Activated B cell treated with CpG ODN at 0.5 μM for 24 hours (primary cell): ENCODE measurements around the gene ST6GALNAC1. TPM values are rescaled to one million over a fixed set of nuclear protein-coding genes. Genes with fewer than 3 reads are reported as not detected.

Experiments used
- ATAC-seq: fragments of 200-7000 bp; cut with Tn5 transposase; one replicate; pipeline ENCODE4 v1.10.0; 2021; ENCODE audit warnings: low read depth, mild to moderate bottlenecking, moderate library complexity
- CTCF ChIA-PET: fragments of 350-600 bp; sonication (Branson Sonifier 250); formaldehyde crosslinking; loops from one replicate; lab custom pipeline; 2021; ENCODE audit warnings: antibody characterized with exemption; lab: Charles Lee
- POLR2A ChIA-PET: fragments of 350-600 bp; sonication (Branson Sonifier 250); formaldehyde crosslinking; loops from one replicate; lab custom pipeline; 2021; ENCODE audit warnings: antibody characterized with exemption; lab: Charles Lee
- DNase-seq: peaks from one replicate; pipeline ENCODE4 v3.0.0; 2022
- H3K27ac Mint-ChIP-seq: one replicate; pipeline ENCODE4 v1.8.0; 2020; ENCODE audit warnings: mixed read lengths
- H3K27me3 Mint-ChIP-seq: one replicate; pipeline ENCODE4 v1.8.0; 2021; ENCODE audit warnings: mixed read lengths
- H3K36me3 Mint-ChIP-seq: one replicate; pipeline ENCODE4 v1.8.0; 2021; ENCODE audit warnings: low read depth, mixed read lengths
- H3K4me1 Mint-ChIP-seq: one replicate; pipeline ENCODE4 v1.8.0; 2021; ENCODE audit warnings: mixed read lengths
- H3K4me3 Mint-ChIP-seq: one replicate; pipeline ENCODE4 v1.8.0; 2020; ENCODE audit warnings: mild to moderate bottlenecking, mixed read lengths
- H3K9me3 Mint-ChIP-seq: one replicate; pipeline ENCODE4 v1.8.0; 2020; ENCODE audit warnings: mixed read lengths
- intact Hi-C: fragments of 100-400 bp; cut with micrococcal nuclease; formaldehyde crosslinking; loops from one replicate; pipeline ENCODE4 v1.15.1; 2024
- total RNA-seq: library from RNA; stranded (reverse); gene quantifications from 2 replicates; pipeline ENCODE4 v1.2.3, GENCODE V29; 2022
- TF ChIP-seq, protein P1 (sequence below): fragments of 200-600 bp; IDR thresholded peaks from one replicate; pipeline ENCODE4 v1.8.0; 2022; ENCODE audit warnings: antibody characterized with exemption, mild to moderate bottlenecking

Gene ST6GALNAC1
- total RNA-seq, 1 donor from 2014 or later: not detected

DNA sequence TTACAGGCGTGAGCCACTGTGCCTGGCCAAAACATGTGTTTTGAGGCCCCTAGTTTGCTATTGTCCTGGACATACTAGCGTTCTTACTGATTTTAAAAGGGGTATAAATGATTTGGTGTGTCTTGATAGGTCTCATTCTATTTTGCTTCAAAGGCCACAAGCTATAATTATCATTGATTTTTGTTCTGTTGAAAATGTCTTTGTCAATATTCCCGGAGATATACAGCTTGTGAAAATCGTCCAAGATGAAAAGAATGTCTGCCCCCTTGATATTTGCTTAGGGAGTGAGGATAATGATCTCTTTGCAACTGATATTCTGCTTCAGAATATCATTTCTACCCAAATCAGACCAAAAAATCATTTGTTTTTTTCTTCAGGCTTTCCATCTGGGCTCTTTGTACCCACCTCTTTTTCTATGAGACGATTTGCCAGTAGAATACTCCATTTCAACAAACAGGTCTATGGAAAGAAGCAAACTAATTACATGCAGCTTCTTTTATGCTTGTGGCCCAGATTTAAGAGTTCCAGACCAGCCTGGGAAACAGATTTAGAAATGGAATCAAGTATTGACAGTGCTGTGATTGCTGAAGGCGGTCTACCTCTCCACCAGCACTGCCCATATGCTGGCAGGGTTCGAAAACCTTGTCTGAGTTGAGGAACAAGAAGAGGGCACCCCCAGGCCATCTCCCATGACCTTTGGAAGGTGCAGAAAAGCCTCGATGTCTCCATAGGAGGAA, 14.1 kb upstream of the ST6GALNAC1 start:
- H3K27me3 Mint-ChIP-seq: peaks cover 14% of the 10 kb centered on the region
- no peak overlapping the region for H3K27ac Mint-ChIP-seq
- peaks cover 6% of the 10 kb centered on the region for H3K4me1 Mint-ChIP-seq
- CTCF ChIA-PET: no interaction called here
- POLR2A ChIA-PET: no interaction called here
- TF ChIP-seq, protein P1, sequence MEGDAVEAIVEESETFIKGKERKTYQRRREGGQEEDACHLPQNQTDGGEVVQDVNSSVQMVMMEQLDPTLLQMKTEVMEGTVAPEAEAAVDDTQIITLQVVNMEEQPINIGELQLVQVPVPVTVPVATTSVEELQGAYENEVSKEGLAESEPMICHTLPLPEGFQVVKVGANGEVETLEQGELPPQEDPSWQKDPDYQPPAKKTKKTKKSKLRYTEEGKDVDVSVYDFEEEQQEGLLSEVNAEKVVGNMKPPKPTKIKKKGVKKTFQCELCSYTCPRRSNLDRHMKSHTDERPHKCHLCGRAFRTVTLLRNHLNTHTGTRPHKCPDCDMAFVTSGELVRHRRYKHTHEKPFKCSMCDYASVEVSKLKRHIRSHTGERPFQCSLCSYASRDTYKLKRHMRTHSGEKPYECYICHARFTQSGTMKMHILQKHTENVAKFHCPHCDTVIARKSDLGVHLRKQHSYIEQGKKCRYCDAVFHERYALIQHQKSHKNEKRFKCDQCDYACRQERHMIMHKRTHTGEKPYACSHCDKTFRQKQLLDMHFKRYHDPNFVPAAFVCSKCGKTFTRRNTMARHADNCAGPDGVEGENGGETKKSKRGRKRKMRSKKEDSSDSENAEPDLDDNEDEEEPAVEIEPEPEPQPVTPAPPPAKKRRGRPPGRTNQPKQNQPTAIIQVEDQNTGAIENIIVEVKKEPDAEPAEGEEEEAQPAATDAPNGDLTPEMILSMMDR: no peak
- ATAC-seq (no peak), DNase-seq (no peak)
- intact Hi-C loops: no loop called here
- no peak overlapping the region for H3K4me3 Mint-ChIP-seq
- no peaks in the 10 kb centered on the region for H3K36me3 Mint-ChIP-seq
- no peaks in the 10 kb centered on the region for H3K9me3 Mint-ChIP-seq

DNA sequence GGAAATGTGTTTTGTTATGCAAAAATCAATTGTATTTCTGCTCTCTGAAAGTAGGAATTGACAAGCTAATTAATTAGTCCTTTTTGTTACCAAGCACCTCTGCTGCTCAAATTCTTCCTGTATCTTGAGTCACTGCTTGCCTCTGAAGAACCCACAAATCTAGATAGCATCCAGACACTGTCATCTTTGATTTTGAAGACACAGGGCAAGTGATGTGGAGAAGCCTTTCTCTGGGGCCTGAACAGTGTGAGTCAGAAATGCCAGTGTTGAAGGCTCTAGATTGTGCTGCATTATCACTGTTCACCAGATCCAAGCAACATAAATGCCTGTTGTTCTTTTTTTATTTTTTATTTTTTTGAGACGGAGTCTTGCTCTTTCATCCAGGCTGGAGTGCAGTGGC, 10.9 kb upstream of the ST6GALNAC1 start:
- ChIA-PET POLR2A (no interaction called here), CTCF (no interaction called here)
- Mint-ChIP-seq H3K4me1 (no peaks in the 10 kb centered on the region), H3K4me3 (no peak overlapping the region), H3K27me3 (peaks cover 5% of the 10 kb centered on the region), H3K27ac (no peak overlapping the region), H3K36me3 (no peaks in the 10 kb centered on the region), H3K9me3 (peaks cover 4% of the 10 kb centered on the region)
- ATAC-seq (no peak), DNase-seq (no peak)
- intact Hi-C loops: no loop called here
- TF ChIP-seq, protein P1: no peak

DNA sequence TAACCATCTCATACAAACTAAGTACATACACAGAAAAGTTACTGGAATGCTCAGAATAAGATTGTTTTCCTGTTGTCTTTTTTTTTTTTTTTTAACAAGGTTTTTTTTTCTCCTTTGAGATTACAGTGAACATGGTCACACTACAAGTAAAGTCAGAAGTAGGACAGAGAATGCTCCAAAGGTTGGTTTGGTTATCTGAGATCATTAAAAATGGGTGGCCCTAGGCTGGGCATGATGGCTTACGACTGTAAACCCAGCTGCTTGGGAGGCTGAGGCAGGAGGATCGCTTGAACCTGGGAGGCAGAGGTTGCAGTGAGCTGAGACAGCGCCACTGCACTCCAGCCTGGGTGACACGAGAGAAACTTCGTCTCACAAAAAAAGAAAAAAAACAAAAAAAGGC, 6.9 kb upstream of the ST6GALNAC1 start:
- no peaks in the 10 kb centered on the region for H3K4me1 Mint-ChIP-seq
- intact Hi-C loops: no loop called here
- POLR2A ChIA-PET: no interaction called here
- CTCF ChIA-PET: no interaction called here
- no peaks in the 10 kb centered on the region for H3K36me3 Mint-ChIP-seq
- peaks cover 14% of the 10 kb centered on the region for H3K9me3 Mint-ChIP-seq
- ATAC-seq: no peak
- peaks cover 10% of the 10 kb centered on the region for H3K27me3 Mint-ChIP-seq
- H3K4me3 Mint-ChIP-seq: no peak overlapping the region
- no peak overlapping the region for H3K27ac Mint-ChIP-seq
- DNase-seq: no peak
- TF ChIP-seq, protein P1: no peak

DNA sequence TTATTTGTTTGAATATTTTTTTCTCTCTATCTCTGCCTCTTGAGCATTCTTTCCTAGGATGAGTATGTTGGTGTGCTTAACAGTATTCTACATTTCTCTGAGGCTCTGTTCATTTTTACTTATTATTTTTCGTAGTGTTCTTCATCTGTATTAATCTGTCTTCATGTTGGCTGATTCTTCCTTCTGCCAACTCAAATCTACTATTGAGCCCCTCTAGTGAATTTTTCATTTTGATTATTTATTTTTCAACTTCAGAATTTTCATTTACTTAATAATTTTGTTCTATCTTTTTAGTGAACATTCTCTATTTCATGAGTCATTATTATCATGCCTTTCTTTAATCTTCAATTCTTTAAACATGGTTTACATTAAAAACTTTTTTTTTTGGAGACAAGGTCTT, 3.2 kb upstream of the ST6GALNAC1 start:
- intact Hi-C loops: no loop called here
- peaks cover 26% of the 10 kb centered on the region for H3K27me3 Mint-ChIP-seq
- peaks cover 10% of the 10 kb centered on the region for H3K9me3 Mint-ChIP-seq
- H3K36me3 Mint-ChIP-seq: no peaks in the 10 kb centered on the region
- ChIA-PET CTCF (no interaction called here), POLR2A (no interaction called here)
- TF ChIP-seq, protein P1: no peak
- H3K27ac Mint-ChIP-seq: no peak overlapping the region
- DNase-seq (no peak), ATAC-seq (no peak)
- H3K4me3 Mint-ChIP-seq: no peak overlapping the region
- no peaks in the 10 kb centered on the region for H3K4me1 Mint-ChIP-seq

DNA sequence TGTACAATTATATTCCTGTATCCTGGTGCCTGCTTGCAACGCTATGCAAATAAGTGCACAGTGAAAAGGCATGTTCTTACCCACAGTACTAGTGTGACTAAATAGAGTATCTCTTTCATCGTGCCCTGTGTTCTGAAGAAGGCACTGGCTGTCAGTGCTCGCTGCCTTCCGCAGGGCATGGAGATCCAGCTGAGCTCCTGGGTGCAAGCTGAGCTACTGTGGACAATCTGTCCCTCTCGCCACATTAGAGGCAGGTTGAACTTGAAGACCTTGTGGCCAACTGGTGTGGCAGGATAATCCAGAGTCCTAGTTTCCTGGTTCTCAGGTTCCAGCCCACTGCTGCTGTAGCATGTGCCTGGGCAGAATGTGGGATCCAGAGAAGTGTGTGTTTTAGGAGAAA, 1.9 kb upstream of the ST6GALNAC1 start:
- Mint-ChIP-seq H3K4me1 (no peaks in the 10 kb centered on the region), H3K36me3 (no peaks in the 10 kb centered on the region), H3K27me3 (peaks cover 24% of the 10 kb centered on the region), H3K9me3 (peaks cover 10% of the 10 kb centered on the region), H3K4me3 (no peak overlapping the region), H3K27ac (no peak overlapping the region)
- TF ChIP-seq, protein P1: no peak
- intact Hi-C loops: no loop called here
- POLR2A ChIA-PET: no interaction called here
- no peak for ATAC-seq
- DNase-seq: no peak
- CTCF ChIA-PET: no interaction called here
